Stomach (tissue), 9 donors: Measurements from ENCODE around the gene CRAMP1. TPM values are rescaled to one million over a fixed set of nuclear protein-coding genes. Genes with fewer than 3 reads are reported as not detected.

Source experiments
- DNase-seq, 2 donors: peaks; one replicate each; pipeline versions ENCODE4 v3.0.0 to v3.0.0-alpha.2; 2013 to 2019
- H3K27ac ChIP-seq, 5 donors: fragments of 200-600 bp in 4 of 5; sonication (generic) in 4 of 5; one replicate each; pipeline ENCODE4 v1.5.1; 2013 to 2019; ENCODE audit warnings: mild to moderate bottlenecking in 1 of 5, moderate library complexity in 1 of 5
- H3K27me3 ChIP-seq, 3 donors: fragments of 200-600 bp; sonication (generic); one replicate each; pipeline ENCODE4 v1.5.1; 2017 to 2019; ENCODE audit warnings: mixed run types in 1 of 3
- H3K36me3 ChIP-seq, 4 donors: fragments of 200-600 bp; sonication (generic); 1 replicate in 3 of 4; 2 replicates in 1 of 4; pipeline ENCODE4 v1.5.1; 2016 to 2019
- H3K4me1 ChIP-seq, 4 donors: fragments of 200-600 bp; sonication (generic); one replicate each; pipeline ENCODE4 v1.5.1; 2016 to 2019
- H3K4me3 ChIP-seq, 4 donors: fragments of 200-600 bp; sonication (generic) in 3 of 4; one replicate each; pipeline ENCODE4 v1.5.1; 2016 to 2019; ENCODE audit warnings: mild to moderate bottlenecking in 1 of 4
- H3K9me3 ChIP-seq, 4 donors: fragments of 200-600 bp; sonication (generic); one replicate each; pipeline ENCODE4 v1.5.1; 2016 to 2019
- CTCF ChIP-seq, 7 experiments: fragments of 450-650 bp in 4 of 7; fragments of 200-600 bp in 3 of 7; sonication (generic) in 3 of 7; IDR thresholded peaks; one replicate each; pipeline ENCODE4 v1.5.1; 2016 to 2019; ENCODE audit warnings: antibody characterized with exemption in 7 of 7, control low read depth in 2 of 7, mild to moderate bottlenecking in 1 of 7
- EP300 ChIP-seq: sonication (generic); formaldehyde crosslinking; IDR thresholded peaks from one replicate; pipeline ENCODE4 v1.6.1; 2017; ENCODE audit warnings: antibody characterized with exemption
- POLR2A ChIP-seq, 4 donors: fragments of 450-650 bp; IDR thresholded peaks; one replicate each; pipeline ENCODE4 v1.6.1; 2016; ENCODE audit warnings: antibody characterized with exemption in 4 of 4, control low read depth in 2 of 4, mild to moderate bottlenecking in 1 of 4, moderate library complexity in 1 of 4
- POLR2AphosphoS5 ChIP-seq, 3 donors: sonication (generic); formaldehyde crosslinking; IDR thresholded peaks; one replicate each; pipeline ENCODE4 v1.6.1; 2016; ENCODE audit warnings: antibody characterized with exemption in 3 of 3
- WGBS, 5 donors: extraction: QIAGEN DNeasy Blood & Tissue Kit in 3 of 5; methylation state at CpG; one replicate each; pipeline versions ENCODE4 v1.1.5 to v1.1.7; 2013 to 2018; 5-methylcytosine and 5-hydroxymethylcytosine counted together
- intact Hi-C: fragments of 100-400 bp; cut with DNase I; formaldehyde crosslinking; loops from one replicate; pipeline ENCODE4 v1.15.1; 2023; ENCODE audit warnings: low total_unique reads
- polyA plus RNA-seq, 3 donors: library from polyadenylated mRNA; stranded (reverse); fragments of 200-250 nt; gene quantifications; one replicate each; pipeline ENCODE4 v1.2.3, GENCODE V29; 2013
- total RNA-seq, 5 donors: library from RNA; depleted of rRNA; stranded (reverse); fragments of >200 nt; gene quantifications; one replicate each; pipeline versions ENCODE4 v1.1.0 to v1.2.3, GENCODE V29; 2014 to 2016
- donor health status: healthy with polysubstance abuse.
- donor health status: Bipolar disorder and iron deficiency.
- donor health status: healthy.

Gene CRAMP1
- total and polyA plus RNA-seq, 8 donors = 3.4 to 28.1 (median 11.9) TPM

GRCh38 chr16:1580956-1581355 is 31.2 kb upstream of the CRAMP1 start:
- H3K27ac ChIP-seq = no peak overlapping the region

GRCh38 chr16:1581804-1582203 is 30.4 kb upstream of the CRAMP1 start:
- intact Hi-C loops = no loop called here
- Histone ChIP-seq H3K27ac (no peak overlapping the region), H3K27me3 (no peaks in the 10 kb centered on the region), H3K4me1 (peaks cover 0 to 12% (median 9%) of the 10 kb centered on the region in 4 donors), H3K4me3 (no peak overlapping the region), H3K36me3 (peaks cover 13 to 95% (median 85%) of the 10 kb centered on the region in 4 donors), H3K9me3 (no peaks in the 10 kb centered on the region)
- TF ChIP-seq CTCF (IDR thresholded peaks at IDR 0.05) = no peak
- TF ChIP-seq POLR2A (IDR thresholded peaks at IDR 0.05) = no peak
- 83 to 91% (median 88%) methylated on average over 9 of the region's 9 CpGs for WGBS, 5 donors
- no peak for DNase-seq

More at GRCh38 chr16:1580956-1581355, 31.2 kb upstream of the CRAMP1 start:
- TF ChIP-seq POLR2AphosphoS5 (IDR thresholded peaks at IDR 0.05) (peak in 1 of 3 donors; percentile 28), CTCF (IDR thresholded peaks at IDR 0.05) (no peak)
- peak; percentile 40 to 52 for DNase-seq
- Histone ChIP-seq H3K9me3 (no peaks in the 10 kb centered on the region), H3K4me3 (no peak overlapping the region), H3K4me1 (peaks cover 0 to 12% (median 9%) of the 10 kb centered on the region in 4 donors), H3K36me3 (peaks cover 13 to 90% (median 79%) of the 10 kb centered on the region in 4 donors), H3K27me3 (no peaks in the 10 kb centered on the region)
- intact Hi-C loops = no loop called here
- WGBS, 5 donors = 42 to 71% (median 57%) methylated on average over 4 to 6 of the region's 6 CpGs

GRCh38 chr16:1583180-1583579 is 29.0 kb upstream of the CRAMP1 start:
- Histone ChIP-seq H3K27ac (no peak overlapping the region), H3K4me1 (peaks cover 0 to 12% (median 9%) of the 10 kb centered on the region in 4 donors), H3K9me3 (no peaks in the 10 kb centered on the region), H3K4me3 (no peak overlapping the region), H3K36me3 (peaks cover 13 to 95% (median 88%) of the 10 kb centered on the region in 4 donors), H3K27me3 (no peaks in the 10 kb centered on the region)
- intact Hi-C loops = no loop called here
- TF ChIP-seq POLR2A (IDR thresholded peaks at IDR 0.05) (no peak), POLR2AphosphoS5 (IDR thresholded peaks at IDR 0.05) (no peak), CTCF (IDR thresholded peaks at IDR 0.05) (no peak), EP300 (no peak)
- DNase-seq = no peak
- 86 to 91% (median 88%) methylated on average over 14 to 15 of the region's 15 CpGs for WGBS, 5 donors

- peaks cover 0 to 12% (median 9%) of the 10 kb centered on the region in 4 donors for H3K4me1 ChIP-seq
- TF ChIP-seq CTCF (IDR thresholded peaks at IDR 0.05) (no peak), POLR2AphosphoS5 (IDR thresholded peaks at IDR 0.05) (no peak), POLR2A (IDR thresholded peaks at IDR 0.05) (no peak), EP300 (no peak)
- peaks cover 13 to 94% (median 86%) of the 10 kb centered on the region in 4 donors for H3K36me3 ChIP-seq
- intact Hi-C loops = no loop called here
- H3K4me3 ChIP-seq = no peak overlapping the region
- DNase-seq = no peak
- no peaks in the 10 kb centered on the region for H3K9me3 ChIP-seq
- no peaks in the 10 kb centered on the region for H3K27me3 ChIP-seq
- no peak overlapping the region for H3K27ac ChIP-seq
- 78 to 84% (median 81%) methylated on average over 8 of the region's 8 CpGs for WGBS, 5 donors
These were observed 27.2 kb upstream of the CRAMP1 start for GRCh38 chr16:1584926-1585484.
